Cardiac muscle cell (in vitro differentiated cells and primary cell): ENCODE measurements around the gene RNF121. TPM values are rescaled to one million over a fixed set of nuclear protein-coding genes. Genes with fewer than 3 reads are reported as not detected.

ENCODE experiments used
- DNase-seq, 2 donors: peaks; one replicate each; pipeline versions ENCODE4 v3.0.0 to v3.0.0-alpha.2; 2010 to 2017; ENCODE audit warnings: low read depth in 1 of 2, low spot score in 1 of 2
- H3K27ac ChIP-seq: fragments of 200-600 bp; sonication (generic); 2 replicates; pipeline ENCODE4 v1.5.1; 2016
- H3K27me3 ChIP-seq: fragments of 200-600 bp; sonication (generic); 2 replicates; pipeline ENCODE4 v1.6.0; 2016; ENCODE audit warnings: control low read depth
- H3K36me3 ChIP-seq: fragments of 200-600 bp; sonication (generic); 2 replicates; pipeline ENCODE4 v1.5.1; 2016; ENCODE audit warnings: control low read depth
- H3K4me1 ChIP-seq: fragments of 200-600 bp; sonication (generic); 2 replicates; pipeline ENCODE4 v1.8.1; 2017; ENCODE audit warnings: low read depth, mild to moderate bottlenecking, mixed run types
- H3K4me3 ChIP-seq: fragments of 200-600 bp; sonication (generic); 2 replicates; pipeline ENCODE4 v1.5.1; 2016; ENCODE audit warnings: mild to moderate bottlenecking
- H3K9me3 ChIP-seq: fragments of 200-600 bp; sonication (generic); 2 replicates; pipeline ENCODE4 v1.5.1; 2017; ENCODE audit warnings: low read depth, mild to moderate bottlenecking, control low read depth
- polyA plus RNA-seq: library from polyadenylated mRNA; unstranded; fragments of >200 nt; fragmentation: Nextera tagmentation; extraction: Ambion mirVana; gene quantifications from 2 replicates; pipeline ENCODE4 v1.2.1, GENCODE V29; 2016
- total RNA-seq: library from RNA; depleted of rRNA; stranded (reverse); fragments of >200 nt; gene quantifications from 2 replicates; pipeline ENCODE4 v1.2.3, GENCODE V29; 2016
- TF ChIP-seq, protein P1 (sequence below): IDR thresholded peaks from 2 replicates; pipeline ENCODE4 v1.5.1; 2012; ENCODE audit warnings: low read depth, mild to moderate bottlenecking, low read length

RNF121 gene
- total and polyA plus RNA-seq, 2 experiments from 2014 or later: 16.2 to 27.7 TPM

DNA sequence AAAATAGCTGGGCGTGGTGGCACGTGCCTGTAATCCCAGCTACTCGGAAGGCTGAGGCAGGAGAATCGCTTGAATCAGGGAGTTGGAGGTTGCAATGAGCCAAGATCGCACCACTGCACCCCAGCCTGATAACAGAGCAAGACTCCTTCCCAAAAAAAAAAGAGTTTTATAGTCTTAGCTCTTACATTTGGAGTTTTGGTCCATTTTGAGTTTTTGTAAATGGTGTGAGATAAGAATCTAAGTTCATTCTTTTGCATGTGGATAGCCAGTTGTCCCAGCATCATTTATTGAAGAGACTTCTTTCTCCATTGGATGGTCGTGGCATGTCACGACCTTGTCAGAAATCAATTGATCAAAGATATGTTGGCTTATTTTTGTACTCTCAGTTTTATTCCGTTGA is 34.6 kb downstream of the RNF121 start:
- Histone ChIP-seq H3K4me3 (no peak overlapping the region), H3K27ac (no peak overlapping the region), H3K36me3 (peaks cover 17% of the 10 kb centered on the region), H3K27me3 (no peaks in the 10 kb centered on the region), H3K4me1 (no peaks in the 10 kb centered on the region), H3K9me3 (no peaks in the 10 kb centered on the region)
- DNase-seq: no peak
- TF ChIP-seq, protein P1, sequence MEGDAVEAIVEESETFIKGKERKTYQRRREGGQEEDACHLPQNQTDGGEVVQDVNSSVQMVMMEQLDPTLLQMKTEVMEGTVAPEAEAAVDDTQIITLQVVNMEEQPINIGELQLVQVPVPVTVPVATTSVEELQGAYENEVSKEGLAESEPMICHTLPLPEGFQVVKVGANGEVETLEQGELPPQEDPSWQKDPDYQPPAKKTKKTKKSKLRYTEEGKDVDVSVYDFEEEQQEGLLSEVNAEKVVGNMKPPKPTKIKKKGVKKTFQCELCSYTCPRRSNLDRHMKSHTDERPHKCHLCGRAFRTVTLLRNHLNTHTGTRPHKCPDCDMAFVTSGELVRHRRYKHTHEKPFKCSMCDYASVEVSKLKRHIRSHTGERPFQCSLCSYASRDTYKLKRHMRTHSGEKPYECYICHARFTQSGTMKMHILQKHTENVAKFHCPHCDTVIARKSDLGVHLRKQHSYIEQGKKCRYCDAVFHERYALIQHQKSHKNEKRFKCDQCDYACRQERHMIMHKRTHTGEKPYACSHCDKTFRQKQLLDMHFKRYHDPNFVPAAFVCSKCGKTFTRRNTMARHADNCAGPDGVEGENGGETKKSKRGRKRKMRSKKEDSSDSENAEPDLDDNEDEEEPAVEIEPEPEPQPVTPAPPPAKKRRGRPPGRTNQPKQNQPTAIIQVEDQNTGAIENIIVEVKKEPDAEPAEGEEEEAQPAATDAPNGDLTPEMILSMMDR: no peak

DNA sequence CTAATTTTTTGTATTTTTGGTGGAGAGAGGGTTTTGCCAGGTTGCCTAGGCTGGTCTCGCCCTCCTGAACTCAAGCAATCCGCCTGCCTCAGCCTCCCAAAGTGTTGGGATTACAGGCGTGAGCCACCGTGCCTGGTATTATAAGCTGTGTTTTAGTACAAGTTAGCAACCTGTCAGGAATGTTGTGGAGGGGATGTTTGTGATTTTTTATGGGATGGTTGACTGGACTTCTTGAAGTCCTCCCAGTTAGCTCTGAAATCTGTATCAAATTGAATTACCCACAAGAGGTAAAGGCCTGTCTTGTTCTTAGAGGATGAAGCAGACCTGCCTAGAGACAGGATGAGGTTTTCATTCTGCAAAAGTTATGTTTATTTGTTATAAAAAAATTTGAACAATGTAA is 35.8 kb downstream of the RNF121 start:
- Histone ChIP-seq H3K36me3 (peaks cover 19% of the 10 kb centered on the region), H3K27me3 (no peaks in the 10 kb centered on the region), H3K4me1 (no peaks in the 10 kb centered on the region), H3K9me3 (no peaks in the 10 kb centered on the region), H3K4me3 (no peak overlapping the region), H3K27ac (no peak overlapping the region)
- TF ChIP-seq, protein P1: no peak
- no peak for DNase-seq

DNA sequence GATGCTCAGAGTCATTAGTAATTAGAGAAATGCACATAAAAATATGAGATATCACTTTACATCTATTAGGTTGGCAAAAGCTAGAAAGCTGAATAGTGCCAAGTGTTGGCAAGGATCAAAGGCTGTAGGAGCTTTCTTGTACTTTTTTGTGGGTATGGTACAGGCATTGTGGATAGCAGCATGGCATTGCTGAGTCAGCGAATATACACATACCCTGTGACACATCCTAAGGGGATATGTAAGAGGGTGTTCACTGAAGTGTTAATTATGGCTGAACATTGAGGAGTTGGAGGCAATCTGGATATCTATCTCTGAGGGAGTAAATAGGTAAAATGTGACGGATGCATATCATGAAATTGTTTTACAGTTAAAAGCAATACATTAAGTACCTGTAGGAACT is 42.8 kb downstream of the RNF121 start:
- H3K4me3 ChIP-seq: no peak overlapping the region
- DNase-seq: no peak
- peaks cover 12% of the 10 kb centered on the region for H3K36me3 ChIP-seq
- H3K27ac ChIP-seq: no peak overlapping the region
- no peaks in the 10 kb centered on the region for H3K27me3 ChIP-seq
- no peaks in the 10 kb centered on the region for H3K9me3 ChIP-seq
- H3K4me1 ChIP-seq: no peaks in the 10 kb centered on the region
- TF ChIP-seq, protein P1: no peak

DNA sequence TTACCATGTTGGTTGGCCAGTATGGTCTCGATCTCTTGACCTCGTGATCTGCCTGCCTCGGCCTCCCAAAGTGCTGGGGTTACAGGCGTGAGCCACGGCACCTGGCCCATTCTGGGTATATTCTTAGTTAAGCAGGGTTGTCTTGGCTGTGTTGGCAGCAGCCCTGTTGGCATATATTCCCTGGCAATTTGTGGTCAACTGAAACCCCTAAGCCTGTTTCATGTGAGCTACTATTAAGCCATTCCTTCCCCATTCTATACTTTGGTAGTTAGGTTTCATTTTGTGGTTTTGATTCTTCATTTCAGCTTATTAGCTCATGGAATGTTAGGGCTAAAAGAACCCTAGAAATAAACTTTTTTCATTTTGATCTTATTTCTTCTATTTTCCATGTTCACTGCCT is 47.7 kb downstream of the RNF121 start:
- Histone ChIP-seq H3K27ac (no peak overlapping the region), H3K36me3 (peaks cover 3% of the 10 kb centered on the region)
- TF ChIP-seq, protein P1: no peak

DNA sequence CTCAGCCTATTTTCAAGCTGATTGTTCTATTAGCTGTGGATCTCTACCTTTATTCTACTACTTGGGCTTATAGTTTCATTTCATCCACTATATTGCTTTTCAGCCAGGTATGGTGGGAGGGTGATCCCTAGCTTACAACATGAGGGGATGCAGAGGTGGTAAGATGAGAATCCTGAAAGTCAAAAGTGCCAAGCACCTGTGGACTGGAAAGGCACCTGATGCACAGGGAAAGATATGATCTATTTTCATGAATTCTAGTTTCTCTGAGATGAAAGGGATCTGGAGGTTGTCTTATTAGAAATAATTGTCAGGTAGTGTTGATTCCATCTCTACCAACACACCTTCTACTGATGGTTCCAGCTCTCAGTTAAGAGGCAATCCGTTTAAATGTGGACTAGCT is 48.2 kb downstream of the RNF121 start:
- Histone ChIP-seq H3K27me3 (no peaks in the 10 kb centered on the region), H3K36me3 (peaks cover 3% of the 10 kb centered on the region), H3K27ac (peak overlapping the region; percentile 51), H3K4me3 (no peak overlapping the region), H3K4me1 (no peaks in the 10 kb centered on the region), H3K9me3 (no peaks in the 10 kb centered on the region)
- TF ChIP-seq, protein P1: no peak
- DNase-seq: no peak

More for the DNA sequence above, 47.7 kb downstream of the RNF121 start:
- Histone ChIP-seq H3K4me3 (no peak overlapping the region), H3K9me3 (no peaks in the 10 kb centered on the region), H3K27me3 (no peaks in the 10 kb centered on the region), H3K4me1 (no peaks in the 10 kb centered on the region)
- DNase-seq: no peak
